Activated CD4-positive, alpha-beta memory T cell treated with anti-CD3 and anti-CD28 coated beads, Interleukin-2, amount 10 ng/mL, durations not matched to agents 7 days and 5 days (primary cell): ENCODE results near the gene AGPAT1. TPM values are rescaled to one million over a fixed set of nuclear protein-coding genes. Genes with fewer than 3 reads are reported as not detected.
"Not testable (repeated sequence)": the region's sequence is repeated elsewhere in the genome, so short reads cannot be mapped to it uniquely, and the experiment has no call there.

Experiments
- CTCF ChIA-PET: fragments of 350-600 bp; sonication (Branson Sonifier 250); formaldehyde crosslinking; loops from one replicate; lab custom pipeline; 2021; ENCODE audit warnings: antibody characterized with exemption, inconsistent platforms; lab: Charles Lee
- POLR2A ChIA-PET: fragments of 350-600 bp; sonication (Branson Sonifier 250); formaldehyde crosslinking; loops from one replicate; lab custom pipeline; 2021; ENCODE audit warnings: antibody characterized with exemption; lab: Charles Lee
- DNase-seq: peaks from one replicate; pipeline ENCODE4 v3.0.0-alpha.2; 2020
- H3K27ac Mint-ChIP-seq: one replicate; pipeline ENCODE4 v1.8.0; 2021; ENCODE audit warnings: mild to moderate bottlenecking, mixed read lengths
- H3K27me3 Mint-ChIP-seq: one replicate; pipeline ENCODE4 v1.8.0; 2021; ENCODE audit warnings: mixed read lengths
- H3K36me3 Mint-ChIP-seq: one replicate; pipeline ENCODE4 v1.8.0; 2021; ENCODE audit warnings: low read depth, mixed read lengths
- H3K4me1 Mint-ChIP-seq: one replicate; pipeline ENCODE4 v1.8.0; 2021; ENCODE audit warnings: mixed read lengths
- H3K4me3 Mint-ChIP-seq: one replicate; pipeline ENCODE4 v1.8.0; 2021; ENCODE audit warnings: mild to moderate bottlenecking, mixed read lengths
- H3K9me3 Mint-ChIP-seq: one replicate; pipeline ENCODE4 v1.8.0; 2021; ENCODE audit warnings: mixed read lengths
- total RNA-seq, 2 experiments: library from RNA; stranded (reverse); gene quantifications; one replicate each; pipeline ENCODE4 v1.2.3, GENCODE V29; 2021

Gene AGPAT1
- total RNA-seq, 2 experiments from 2014 or later: 42.7 to 43.1 TPM

- Mint-ChIP-seq H3K9me3 (no peaks in the 10 kb centered on the region), H3K27ac (no peak overlapping the region), H3K36me3 (peaks cover 5% of the 10 kb centered on the region), H3K4me1 (peaks cover 26% of the 10 kb centered on the region), H3K27me3 (peaks cover 61% of the 10 kb centered on the region), H3K4me3 (no peak overlapping the region)
- POLR2A ChIA-PET: interaction anchor here (1.2 kb wide), 1 partner anchor 48 kb away, joined by 3 read pairs; no protein-coding TSS in a partner anchor
- CTCF ChIA-PET: interaction anchor here (0.7 to 1.0 kb wide), 2 partner anchors 45 to 176 kb away, joined by 3 read pairs; partner anchors contain the start of gene DXO
- no peak for DNase-seq
Observed at GRCh38 chr6:32147401-32148132, 28.3 kb downstream of the AGPAT1 start.

GRCh38 chr6:32146687-32147086, 29.2 kb downstream of the AGPAT1 start:
- Mint-ChIP-seq H3K4me1 (peaks cover 26% of the 10 kb centered on the region), H3K27me3 (peaks cover 61% of the 10 kb centered on the region), H3K27ac (no peak overlapping the region), H3K36me3 (peaks cover 5% of the 10 kb centered on the region), H3K4me3 (no peak overlapping the region), H3K9me3 (no peaks in the 10 kb centered on the region)
- POLR2A ChIA-PET: no interaction called here
- CTCF ChIA-PET: interaction anchor here (1.0 kb wide), 1 partner anchor 175 kb away, joined by 3 read pairs; the partner anchor contains the start of gene DXO
- no peak for DNase-seq

DNA sequence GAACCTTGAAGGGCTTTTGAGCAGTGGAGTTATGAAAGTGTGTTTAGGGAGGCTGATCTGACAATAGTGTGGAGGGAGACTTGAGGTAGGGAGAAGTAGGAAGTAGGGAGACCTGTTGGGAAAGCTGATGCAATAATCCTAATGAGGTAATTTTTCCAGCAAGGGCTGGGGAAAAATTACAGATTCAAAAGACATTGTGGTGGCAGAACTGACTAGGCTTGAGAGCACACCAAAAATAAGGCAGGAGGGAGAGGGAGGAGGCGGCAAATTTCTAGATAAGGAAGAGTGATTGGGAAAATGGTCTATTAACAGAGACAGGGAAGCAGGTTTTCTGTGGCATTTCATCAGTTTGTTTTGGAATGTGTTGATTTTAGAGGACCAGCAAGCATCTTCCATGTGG, 29.6 kb downstream of the AGPAT1 start:
- Mint-ChIP-seq H3K9me3 (no peaks in the 10 kb centered on the region), H3K27me3 (peaks cover 62% of the 10 kb centered on the region), H3K36me3 (peaks cover 5% of the 10 kb centered on the region), H3K4me3 (no peak overlapping the region), H3K4me1 (peaks cover 26% of the 10 kb centered on the region), H3K27ac (no peak overlapping the region)
- DNase-seq: no peak
- ChIA-PET POLR2A (no interaction called here), CTCF (interaction anchor here (1.0 kb wide), 1 partner anchor 174 kb away, joined by 3 read pairs; the partner anchor contains the start of gene DXO)

- DNase-seq, H3K27ac Mint-ChIP-seq, POLR2A ChIA-PET, H3K36me3 Mint-ChIP-seq, H3K4me3 Mint-ChIP-seq, CTCF ChIA-PET, H3K9me3 Mint-ChIP-seq: not testable (repeated sequence)
- Mint-ChIP-seq H3K27me3 (peaks cover 52% of the 10 kb centered on the region), H3K4me1 (peaks cover 26% of the 10 kb centered on the region)
Observed at GRCh38 chr6:32144238-32144637, 31.6 kb downstream of the AGPAT1 start.

GRCh38 chr6:32140420-32141046, 35.4 kb downstream of the AGPAT1 start:
- H3K27ac Mint-ChIP-seq: no peak overlapping the region
- H3K4me1 Mint-ChIP-seq: no peaks in the 10 kb centered on the region
- H3K9me3 Mint-ChIP-seq: no peaks in the 10 kb centered on the region
- H3K4me3 Mint-ChIP-seq: no peak overlapping the region
- H3K27me3 Mint-ChIP-seq: peaks cover 21% of the 10 kb centered on the region
- DNase-seq: no peak
- no peaks in the 10 kb centered on the region for H3K36me3 Mint-ChIP-seq
- CTCF ChIA-PET: no interaction called here
- POLR2A ChIA-PET: no interaction called here

GRCh38 chr6:32139590-32139989, 36.3 kb downstream of the AGPAT1 start:
- no peak for DNase-seq
- no peak overlapping the region for H3K4me3 Mint-ChIP-seq
- no peaks in the 10 kb centered on the region for H3K4me1 Mint-ChIP-seq
- H3K27ac Mint-ChIP-seq: no peak overlapping the region
- H3K36me3 Mint-ChIP-seq: no peaks in the 10 kb centered on the region
- POLR2A ChIA-PET: interaction anchor here (0.6 kb wide), 1 partner anchor 15 kb away, joined by 3 read pairs; no protein-coding TSS in a partner anchor
- CTCF ChIA-PET: interaction anchor here (0.7 kb wide), 1 partner anchor 82 kb away, joined by 3 read pairs; no protein-coding TSS in a partner anchor
- no peaks in the 10 kb centered on the region for H3K9me3 Mint-ChIP-seq
- H3K27me3 Mint-ChIP-seq: peaks cover 22% of the 10 kb centered on the region

- Mint-ChIP-seq H3K36me3 (no peaks in the 10 kb centered on the region), H3K4me1 (no peaks in the 10 kb centered on the region), H3K4me3 (no peak overlapping the region), H3K27me3 (peaks cover 24% of the 10 kb centered on the region), H3K27ac (no peak overlapping the region), H3K9me3 (no peaks in the 10 kb centered on the region)
- POLR2A ChIA-PET: no interaction called here
- CTCF ChIA-PET: no interaction called here
- DNase-seq: no peak
Observed at GRCh38 chr6:32137454-32137853, 38.4 kb downstream of the AGPAT1 start.

DNA sequence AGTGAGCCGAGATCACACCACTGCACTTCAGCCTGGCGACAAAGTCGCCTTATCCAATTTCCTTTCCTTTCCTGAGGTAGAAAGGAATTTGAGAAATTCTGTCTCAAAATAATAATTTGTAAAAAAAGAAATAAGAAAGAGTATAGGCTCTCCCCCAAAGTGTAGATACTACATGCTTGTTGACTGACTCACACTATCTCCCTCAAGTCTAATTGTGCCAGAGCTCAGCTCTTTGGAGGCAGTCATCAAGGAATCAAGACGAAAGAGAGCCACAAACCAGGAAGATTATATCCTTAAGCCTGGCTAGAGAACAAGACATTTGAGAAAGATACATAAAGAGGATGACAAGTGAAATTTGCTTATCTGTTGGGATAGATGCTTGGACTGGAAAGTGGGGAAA, 42.1 kb downstream of the AGPAT1 start:
- Mint-ChIP-seq H3K4me3 (no peak overlapping the region), H3K9me3 (no peaks in the 10 kb centered on the region), H3K4me1 (peaks cover 17% of the 10 kb centered on the region), H3K36me3 (no peaks in the 10 kb centered on the region), H3K27ac (no peak overlapping the region), H3K27me3 (peaks cover 16% of the 10 kb centered on the region)
- ChIA-PET POLR2A (no interaction called here), CTCF (no interaction called here)
- DNase-seq: no peak

- H3K9me3 Mint-ChIP-seq: no peaks in the 10 kb centered on the region
- H3K4me1 Mint-ChIP-seq: peaks cover 26% of the 10 kb centered on the region
- H3K4me3 Mint-ChIP-seq: peak overlapping the region; percentile 30
- H3K27me3 Mint-ChIP-seq: peaks cover 16% of the 10 kb centered on the region
- CTCF ChIA-PET: interaction anchor here (1.6 to 2.6 kb wide), 2 partner anchors 14 to 17 kb away, joined by 3 to 12 read pairs; no protein-coding TSS in a partner anchor
- H3K36me3 Mint-ChIP-seq: peaks cover 6% of the 10 kb centered on the region
- POLR2A ChIA-PET: no interaction called here
- DNase-seq: no peak
- no peak overlapping the region for H3K27ac Mint-ChIP-seq
Observed at GRCh38 chr6:32132110-32132509, 43.8 kb downstream of the AGPAT1 start.

- H3K36me3 Mint-ChIP-seq: peaks cover 12% of the 10 kb centered on the region
- no peak overlapping the region for H3K27ac Mint-ChIP-seq
- H3K4me1 Mint-ChIP-seq: peaks cover 33% of the 10 kb centered on the region
- H3K9me3 Mint-ChIP-seq: no peaks in the 10 kb centered on the region
- ChIA-PET POLR2A (interaction anchor here (1.5 kb wide), 1 partner anchor 64 kb away, joined by 4 read pairs; no protein-coding TSS in a partner anchor), CTCF (interaction anchor here (1.6 to 2.6 kb wide), 2 partner anchors 13 to 17 kb away, joined by 3 to 12 read pairs; no protein-coding TSS in a partner anchor)
- DNase-seq: no peak
- peaks cover 16% of the 10 kb centered on the region for H3K27me3 Mint-ChIP-seq
- H3K4me3 Mint-ChIP-seq: no peak overlapping the region
Observed at GRCh38 chr6:32131439-32131948, 44.4 kb downstream of the AGPAT1 start.

- no peak for DNase-seq
- Mint-ChIP-seq H3K4me1 (peaks cover 41% of the 10 kb centered on the region), H3K27ac (peak overlapping the region; percentile 92), H3K27me3 (peaks cover 9% of the 10 kb centered on the region), H3K4me3 (peak overlapping the region; percentile 87), H3K9me3 (no peaks in the 10 kb centered on the region), H3K36me3 (peaks cover 22% of the 10 kb centered on the region)
- POLR2A ChIA-PET: interaction anchor here (1.2 to 3.6 kb wide), 13 partner anchors 8 to 724 kb away, joined by 3 to 31 read pairs (median 5); partner anchors contain the start of genes AGPAT1, DXO, EHMT2 and GPANK1
- CTCF ChIA-PET: interaction anchor here (1.0 to 2.9 kb wide), 5 partner anchors 11 to 66 kb away, joined by 3 to 21 read pairs (median 9); no protein-coding TSS in a partner anchor
Observed at GRCh38 chr6:32129297-32130088, 46.4 kb downstream of the AGPAT1 start.

GRCh38 chr6:32128751-32129296, 47.1 kb downstream of the AGPAT1 start:
- H3K36me3 Mint-ChIP-seq: peaks cover 28% of the 10 kb centered on the region
- peak overlapping the region; percentile 92 for H3K27ac Mint-ChIP-seq
- DNase-seq: peak; percentile 23
- peaks cover 45% of the 10 kb centered on the region for H3K4me1 Mint-ChIP-seq
- no peaks in the 10 kb centered on the region for H3K9me3 Mint-ChIP-seq
- ChIA-PET POLR2A (interaction anchor here (0.6 to 3.6 kb wide), 22 partner anchors 10 to 843 kb away, joined by 3 to 31 read pairs (median 6); partner anchors contain the start of genes AGPAT1, DXO, EHMT2 and GPANK1), CTCF (interaction anchor here (0.6 to 2.9 kb wide), 5 partner anchors 10 to 710 kb away, joined by 3 to 21 read pairs (median 9); partner anchors contain the start of gene TAP2)
- H3K4me3 Mint-ChIP-seq: peak overlapping the region; percentile 92
- peaks cover 6% of the 10 kb centered on the region for H3K27me3 Mint-ChIP-seq
